Neutrophil (primary cell): ENCODE data around the gene RPA1.

ENCODE experiments used
- H3K27ac ChIP-seq: fragments of 200-600 bp; sonication (generic); 2 replicates; pipeline ENCODE4 v1.5.1; 2016; ENCODE audit warnings: mild to moderate bottlenecking, moderate library complexity
- H3K27me3 ChIP-seq: fragments of 200-600 bp; sonication (generic); 2 replicates; pipeline ENCODE4 v1.6.0; 2016; ENCODE audit warnings: mild to moderate bottlenecking
- H3K36me3 ChIP-seq: fragments of 200-600 bp; sonication (generic); 2 replicates; pipeline ENCODE4 v1.5.1; 2017
- H3K4me1 ChIP-seq, 2 experiments: fragments of 200-600 bp in 1 of 2; sonication (generic) in 1 of 2; 1 replicate in 1 of 2; 2 replicates in 1 of 2; pipeline versions ENCODE4 v1.5.1 to v1.6.1; 2013 to 2016; ENCODE audit warnings: low read depth in 1 of 2, low read length in 1 of 2, mild to moderate bottlenecking in 1 of 2, moderate library complexity in 1 of 2; ENCODE audit not compliant: control insufficient read depth in 1 of 2, insufficient read depth in 1 of 2
- H3K4me3 ChIP-seq, 2 experiments: fragments of 200-600 bp in 1 of 2; sonication (generic) in 1 of 2; 1 replicate in 1 of 2; 2 replicates in 1 of 2; pipeline ENCODE4 v1.5.1; 2013 to 2016; ENCODE audit warnings: low read depth in 1 of 2, low read length in 1 of 2, mild to moderate bottlenecking in 1 of 2, moderate library complexity in 1 of 2
- H3K9me3 ChIP-seq: fragments of 200-600 bp; sonication (generic); 2 replicates; pipeline ENCODE4 v1.5.1; 2016
- TF ChIP-seq, protein P1 (sequence below): fragments of 200-600 bp; sonication (generic); IDR thresholded peaks from 2 replicates; pipeline ENCODE4 v1.5.1; 2016; ENCODE audit warnings: antibody characterized with exemption

The RPA1 gene

DNA sequence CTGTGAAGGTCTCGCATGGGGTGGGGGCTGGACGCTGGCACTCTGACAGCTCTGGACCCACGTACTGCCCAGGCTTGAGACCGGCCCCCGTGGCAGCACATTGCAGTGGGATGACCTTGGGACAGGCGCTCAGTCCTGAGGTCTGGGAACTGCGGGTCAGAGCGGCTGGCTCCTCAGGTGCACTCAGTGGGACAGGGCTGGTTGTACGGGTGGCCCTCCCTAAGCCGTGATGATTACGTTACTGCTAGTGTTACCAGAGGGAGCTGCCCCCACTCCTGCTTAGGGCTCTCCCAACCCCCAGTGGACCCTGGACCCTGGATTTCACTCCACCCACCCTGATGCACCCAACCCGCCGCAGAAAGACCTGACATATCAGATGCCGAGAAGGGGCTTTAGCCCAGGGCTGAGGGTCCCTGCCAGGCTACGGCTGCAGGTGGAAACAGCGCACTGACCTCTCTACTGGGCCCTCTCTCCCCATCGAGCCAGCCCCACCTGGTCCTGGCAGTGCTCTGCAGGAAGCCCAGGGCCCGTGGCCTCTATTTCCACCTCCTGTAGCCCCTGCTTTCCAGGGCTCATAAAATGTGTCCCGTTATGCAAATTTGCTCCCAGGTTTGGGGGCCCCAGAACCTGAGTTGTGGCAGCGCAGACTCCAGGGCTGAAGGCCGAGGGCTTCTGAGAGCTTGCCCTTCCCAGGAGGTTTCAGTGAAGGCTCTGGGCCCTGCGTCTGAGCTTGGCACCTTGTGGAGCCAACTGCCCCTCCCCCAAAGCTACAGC, 118.1 kb downstream of the RPA1 start:
- H3K27ac ChIP-seq = no peak overlapping the region
- no peaks in the 10 kb centered on the region for H3K9me3 ChIP-seq
- no peaks in the 10 kb centered on the region for H3K36me3 ChIP-seq
- no peaks in the 10 kb centered on the region for H3K4me1 ChIP-seq
- H3K27me3 ChIP-seq = no peaks in the 10 kb centered on the region
- no peak overlapping the region for H3K4me3 ChIP-seq
- TF ChIP-seq, protein P1, sequence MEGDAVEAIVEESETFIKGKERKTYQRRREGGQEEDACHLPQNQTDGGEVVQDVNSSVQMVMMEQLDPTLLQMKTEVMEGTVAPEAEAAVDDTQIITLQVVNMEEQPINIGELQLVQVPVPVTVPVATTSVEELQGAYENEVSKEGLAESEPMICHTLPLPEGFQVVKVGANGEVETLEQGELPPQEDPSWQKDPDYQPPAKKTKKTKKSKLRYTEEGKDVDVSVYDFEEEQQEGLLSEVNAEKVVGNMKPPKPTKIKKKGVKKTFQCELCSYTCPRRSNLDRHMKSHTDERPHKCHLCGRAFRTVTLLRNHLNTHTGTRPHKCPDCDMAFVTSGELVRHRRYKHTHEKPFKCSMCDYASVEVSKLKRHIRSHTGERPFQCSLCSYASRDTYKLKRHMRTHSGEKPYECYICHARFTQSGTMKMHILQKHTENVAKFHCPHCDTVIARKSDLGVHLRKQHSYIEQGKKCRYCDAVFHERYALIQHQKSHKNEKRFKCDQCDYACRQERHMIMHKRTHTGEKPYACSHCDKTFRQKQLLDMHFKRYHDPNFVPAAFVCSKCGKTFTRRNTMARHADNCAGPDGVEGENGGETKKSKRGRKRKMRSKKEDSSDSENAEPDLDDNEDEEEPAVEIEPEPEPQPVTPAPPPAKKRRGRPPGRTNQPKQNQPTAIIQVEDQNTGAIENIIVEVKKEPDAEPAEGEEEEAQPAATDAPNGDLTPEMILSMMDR = no peak

DNA sequence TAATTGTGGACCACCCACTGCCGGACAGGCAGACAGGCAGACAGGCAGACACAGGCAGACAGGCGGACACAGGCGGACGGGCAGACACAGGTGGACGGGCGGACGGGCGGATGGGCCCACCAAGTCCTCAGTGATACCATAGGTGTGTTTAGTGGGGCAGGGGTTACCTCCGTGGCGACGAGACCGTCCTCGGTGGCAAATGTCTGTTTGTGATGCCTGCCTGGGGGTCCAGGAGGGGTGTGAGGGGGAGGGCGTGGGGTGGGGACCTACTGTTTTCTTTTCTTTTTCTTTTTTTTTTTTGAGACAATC, 118.7 kb downstream of the RPA1 start:
- Histone ChIP-seq H3K36me3 (no peaks in the 10 kb centered on the region), H3K27me3 (no peaks in the 10 kb centered on the region), H3K4me3 (no peak overlapping the region), H3K4me1 (no peaks in the 10 kb centered on the region), H3K9me3 (no peaks in the 10 kb centered on the region), H3K27ac (no peak overlapping the region)
- TF ChIP-seq, protein P1 = no peak
